ENCODE data around the gene BAIAP3. TPM values are rescaled to one million over a fixed set of nuclear protein-coding genes. Genes with fewer than 3 reads are reported as not detected.

Gene BAIAP3
- total RNA-seq, 4 donors from 2014 or later, result 1.5 to 5.4 (median 2.4) TPM

DNA sequence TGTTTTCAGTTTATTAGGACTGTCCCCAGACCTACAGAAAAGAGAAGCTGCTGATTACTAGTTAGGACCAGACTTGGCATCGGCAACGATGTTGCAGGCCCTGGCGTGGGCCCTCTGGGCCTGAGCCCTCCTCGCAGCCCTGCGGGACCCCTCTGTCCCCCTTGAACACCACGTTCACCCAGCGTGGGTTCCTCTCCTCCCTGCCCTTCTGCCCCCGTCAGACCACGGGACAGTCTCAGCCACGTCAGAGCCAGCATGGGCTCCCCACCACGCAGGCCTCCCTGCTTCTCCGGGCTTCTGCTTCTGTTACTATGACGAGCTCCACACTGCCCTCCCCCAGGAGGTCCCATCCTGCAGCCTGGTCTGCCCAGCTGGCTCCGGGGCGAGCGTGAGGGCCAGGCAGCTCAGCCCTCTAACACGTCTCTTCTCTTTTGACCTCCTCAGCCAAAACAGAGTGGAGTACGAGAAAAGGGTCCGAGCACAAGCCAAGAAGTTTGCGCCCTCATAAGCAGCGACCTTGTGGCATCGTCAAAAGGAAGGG, 9.1 kb upstream of the BAIAP3 start:
- no peak overlapping the region for H3K4me3 ChIP-seq (ENCODE audit: low read depth, poor library complexity, severe bottlenecking)
- intact Hi-C loops (cut with DNase I; ENCODE audit: low total_unique reads), result no loop called here
- 85 to 87% methylated on average over 21 to 22 of the region's 22 CpGs for WGBS, 2 donors
- DNase-seq (ENCODE audit: low spot score in 2 of 2), result no peak
- TF ChIP-seq, protein P1, sequence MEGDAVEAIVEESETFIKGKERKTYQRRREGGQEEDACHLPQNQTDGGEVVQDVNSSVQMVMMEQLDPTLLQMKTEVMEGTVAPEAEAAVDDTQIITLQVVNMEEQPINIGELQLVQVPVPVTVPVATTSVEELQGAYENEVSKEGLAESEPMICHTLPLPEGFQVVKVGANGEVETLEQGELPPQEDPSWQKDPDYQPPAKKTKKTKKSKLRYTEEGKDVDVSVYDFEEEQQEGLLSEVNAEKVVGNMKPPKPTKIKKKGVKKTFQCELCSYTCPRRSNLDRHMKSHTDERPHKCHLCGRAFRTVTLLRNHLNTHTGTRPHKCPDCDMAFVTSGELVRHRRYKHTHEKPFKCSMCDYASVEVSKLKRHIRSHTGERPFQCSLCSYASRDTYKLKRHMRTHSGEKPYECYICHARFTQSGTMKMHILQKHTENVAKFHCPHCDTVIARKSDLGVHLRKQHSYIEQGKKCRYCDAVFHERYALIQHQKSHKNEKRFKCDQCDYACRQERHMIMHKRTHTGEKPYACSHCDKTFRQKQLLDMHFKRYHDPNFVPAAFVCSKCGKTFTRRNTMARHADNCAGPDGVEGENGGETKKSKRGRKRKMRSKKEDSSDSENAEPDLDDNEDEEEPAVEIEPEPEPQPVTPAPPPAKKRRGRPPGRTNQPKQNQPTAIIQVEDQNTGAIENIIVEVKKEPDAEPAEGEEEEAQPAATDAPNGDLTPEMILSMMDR (IDR thresholded peaks at IDR 0.05), result no peak
- no peak for TF ChIP-seq POLR2A (IDR thresholded peaks at IDR 0.05)

DNA sequence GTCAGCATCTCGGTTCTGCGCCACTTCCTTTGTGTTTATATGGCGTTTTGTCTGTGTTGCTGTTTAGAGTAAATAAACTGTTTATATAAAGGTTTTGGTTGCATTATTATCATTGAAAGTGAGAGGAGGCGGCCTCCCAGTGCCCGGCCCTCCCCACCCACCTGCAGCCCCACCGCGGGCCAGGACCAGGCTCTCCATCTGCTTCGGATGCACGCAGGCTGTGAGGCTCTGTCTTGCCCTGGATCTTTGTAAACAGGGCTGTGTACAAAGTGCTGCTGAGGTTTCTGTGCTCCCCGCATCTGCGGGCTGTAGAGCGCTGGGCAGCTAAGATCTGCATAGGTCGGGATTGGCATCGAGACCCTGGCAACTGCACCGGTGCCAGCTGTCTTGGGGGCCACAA, 8.2 kb upstream of the BAIAP3 start:
- no peak for TF ChIP-seq POLR2A (IDR thresholded peaks at IDR 0.05)
- TF ChIP-seq, protein P1 (IDR thresholded peaks at IDR 0.05), result no peak
- intact Hi-C loops (cut with DNase I; ENCODE audit: low total_unique reads), result no loop called here
- no peak for DNase-seq (ENCODE audit: low spot score in 2 of 2)
- WGBS, 2 donors, result 87 to 93% methylated on average over 13 to 14 of the region's 15 CpGs
- no peak overlapping the region for H3K4me3 ChIP-seq (ENCODE audit: low read depth, poor library complexity, severe bottlenecking)

GRCh38 chr16:1325673-1326371, 7.6 kb upstream of the BAIAP3 start:
- no peak for DNase-seq (ENCODE audit: low spot score in 2 of 2)
- 77 to 79% methylated on average over 9 to 17 of the region's 20 CpGs for WGBS, 2 donors
- intact Hi-C loops (cut with DNase I; ENCODE audit: low total_unique reads), result no loop called here
- H3K4me3 ChIP-seq (ENCODE audit: low read depth, poor library complexity, severe bottlenecking), result no peak overlapping the region
- TF ChIP-seq, protein P1 (IDR thresholded peaks at IDR 0.05), result no peak
- TF ChIP-seq POLR2A (IDR thresholded peaks at IDR 0.05), result no peak

DNA sequence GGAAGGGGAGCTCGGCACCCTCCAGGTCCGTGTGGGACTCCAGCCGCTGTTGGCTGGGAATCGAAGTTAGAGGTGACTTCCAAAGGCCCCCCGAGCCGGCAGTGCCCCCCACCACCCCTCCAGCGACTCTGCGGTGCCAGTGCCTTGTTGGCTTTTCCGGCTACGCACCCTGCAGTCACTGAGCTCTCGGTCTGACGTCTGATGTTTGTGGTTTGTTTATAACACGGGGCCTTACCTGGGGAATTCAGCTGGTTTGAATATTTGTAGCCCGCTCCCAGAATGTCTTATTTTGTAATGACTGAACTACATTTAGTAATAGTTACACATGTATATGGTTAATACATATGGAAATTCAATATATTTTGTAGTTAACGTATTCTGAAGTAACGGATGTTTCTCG, 7.1 kb upstream of the BAIAP3 start:
- 61 to 73% methylated on average over 11 to 17 of the region's 17 CpGs for WGBS, 2 donors
- no peak overlapping the region for H3K4me3 ChIP-seq (ENCODE audit: low read depth, poor library complexity, severe bottlenecking)
- intact Hi-C loops (cut with DNase I; ENCODE audit: low total_unique reads), result no loop called here
- DNase-seq (ENCODE audit: low spot score in 2 of 2), result no peak
- TF ChIP-seq, protein P1 (IDR thresholded peaks at IDR 0.05), result no peak
- TF ChIP-seq POLR2A (IDR thresholded peaks at IDR 0.05), result no peak

GRCh38 chr16:1326946-1327618, 6.4 kb upstream of the BAIAP3 start:
- TF ChIP-seq, protein P1 (IDR thresholded peaks at IDR 0.05), result no peak
- TF ChIP-seq POLR2A (IDR thresholded peaks at IDR 0.05), result no peak
- 65 to 75% methylated on average over 10 to 15 of the region's 17 CpGs for WGBS, 2 donors
- DNase-seq (ENCODE audit: low spot score in 2 of 2), result no peak
- no peak overlapping the region for H3K4me3 ChIP-seq (ENCODE audit: low read depth, poor library complexity, severe bottlenecking)
- intact Hi-C loops (cut with DNase I; ENCODE audit: low total_unique reads), result no loop called here
